Measurements from ENCODE around the gene TKT.

- TF ChIP-seq EZH2phosphoT487 (IDR thresholded peaks at IDR 0.05; ENCODE audit: low read depth) (no peak), CTCF (IDR thresholded peaks at IDR 0.05; ENCODE audit: low read depth, low read length) (no peak)
These were observed 34.0 kb downstream of the TKT start for GRCh38 chr3:53221827-53222182.

All from OCI-LY3 (cell line).